H1 (cell line): Measurements from ENCODE around the gene BTG2. TPM values are rescaled to one million over a fixed set of nuclear protein-coding genes. Genes with fewer than 3 reads are reported as not detected.

Experiments
- CTCF ChIA-PET: fragments of 300-600 bp; sonication (Branson Sonifier 250); formaldehyde crosslinking; loops from one replicate; lab custom pipeline; 2021; ENCODE audit not compliant: partially characterized antibody; lab: Charles Lee
- POLR2A ChIA-PET: fragments of 300-600 bp; sonication (Branson Sonifier 250); formaldehyde crosslinking; loops from one replicate; lab custom pipeline; 2021; ENCODE audit warnings: inconsistent platforms; ENCODE audit not compliant: partially characterized antibody; lab: Charles Lee
- DNase-seq, 2 experiments: peaks; one replicate each; pipeline versions ENCODE4 v3.0.0 to v3.0.0-alpha.2; 2010 to 2022; ENCODE audit warnings: low spot score in 2 of 2, low read depth in 1 of 2, mixed read lengths in 1 of 2
- FAIRE-seq: peaks from 2 replicates; lab custom pipeline; 2011; peaks lifted over from hg19 to GRCh38; lab: Jason Lieb, UNC
- H2AFZ ChIP-seq: 2 replicates; pipeline ENCODE4 v1.8.1; 2012; ENCODE audit warnings: low read length, inconsistent platforms
- H2AK5ac ChIP-seq: 2 replicates; pipeline ENCODE4 v1.6.1; 2013; ENCODE audit warnings: low read depth, low read length
- H2BK120ac ChIP-seq: replicated peaks from 2 replicates; pipeline ENCODE3; 2013; ENCODE audit warnings: low read depth, low read length, inconsistent platforms
- H2BK12ac ChIP-seq: 2 replicates; pipeline ENCODE4 v1.6.1; 2013; ENCODE audit warnings: low read depth, low read length
- H2BK15ac ChIP-seq: 2 replicates; pipeline ENCODE4 v1.6.1; 2013; ENCODE audit warnings: low read length
- H2BK20ac ChIP-seq: 2 replicates; pipeline ENCODE4 v1.6.1; 2013; ENCODE audit warnings: low read length
- H2BK5ac ChIP-seq: 2 replicates; pipeline ENCODE4 v1.6.1; 2013; ENCODE audit warnings: low read depth, low read length
- H3K14ac ChIP-seq: 2 replicates; pipeline ENCODE4 v1.6.1; 2013; ENCODE audit warnings: inconsistent platforms; ENCODE audit not compliant: insufficient read length
- H3K18ac ChIP-seq: 2 replicates; pipeline ENCODE4 v1.6.1; 2013; ENCODE audit warnings: low read length; ENCODE audit errors: extremely low read depth
- H3K23ac ChIP-seq: 2 replicates; pipeline ENCODE4 v1.6.1; 2013; ENCODE audit warnings: inconsistent platforms; ENCODE audit not compliant: insufficient read length
- H3K23me2 ChIP-seq: 2 replicates; pipeline ENCODE4 v1.6.1; 2013; ENCODE audit warnings: low read depth, low read length
- H3K27ac ChIP-seq: 2 replicates; pipeline ENCODE4 v1.6.1; 2011; ENCODE audit warnings: low read depth, low read length, inconsistent platforms
- H3K27me3 ChIP-seq, 4 experiments: replicated peaks in 1 of 4; 1 replicate in 1 of 4; 2 replicates in 3 of 4; pipeline versions ENCODE4 v1.6.1 to v1.8.1; 2011 to 2013; ENCODE audit warnings: low read length in 3 of 4, mild to moderate bottlenecking in 3 of 4, inconsistent platforms in 2 of 4, mixed read lengths in 2 of 4, moderate library complexity in 1 of 4; ENCODE audit not compliant: control insufficient read depth in 3 of 4, insufficient read depth in 3 of 4; ENCODE audit errors: extremely low read depth in 1 of 4
- H3K36me3 ChIP-seq, 4 experiments: 2 replicates each; pipeline versions ENCODE4 v1.6.1 to v1.8.1; 2011 to 2013; ENCODE audit warnings: mild to moderate bottlenecking in 4 of 4, low read length in 3 of 4, moderate library complexity in 2 of 4, control low read depth in 1 of 4, inconsistent platforms in 1 of 4; ENCODE audit not compliant: insufficient read depth in 4 of 4, control insufficient read depth in 2 of 4
- H3K4ac ChIP-seq: replicated peaks from 2 replicates; pipeline ENCODE3; 2013; ENCODE audit warnings: low read length, low read depth, mixed read lengths, inconsistent platforms; ENCODE audit not compliant: insufficient read length
- H3K4me1 ChIP-seq, 4 experiments: replicated peaks in 1 of 4; 1 replicate in 1 of 4; 2 replicates in 3 of 4; pipeline versions ENCODE4 v1.6.1 to v1.8.1; 2011 to 2013; ENCODE audit warnings: low read length in 3 of 4, inconsistent platforms in 2 of 4, mixed read lengths in 1 of 4; ENCODE audit not compliant: insufficient read depth in 4 of 4, control insufficient read depth in 3 of 4
- H3K4me2 ChIP-seq, 2 experiments: 2 replicates each; pipeline versions ENCODE4 v1.6.1 to v1.8.1; 2011 to 2013; ENCODE audit warnings: low read depth in 2 of 2, low read length in 2 of 2, control low read depth in 1 of 2, inconsistent platforms in 1 of 2, mild to moderate bottlenecking in 1 of 2; ENCODE audit not compliant: insufficient read depth in 1 of 2
- H3K4me3 ChIP-seq, 4 experiments: fragments of 200-600, 300-600 bp in 1 of 4; sonication (generic), shearing (Covaris generic), sonication (Bioruptor Twin) in 1 of 4; 2 replicates each; pipeline versions ENCODE4 v1.5.1 to v1.8.1; 2011 to 2016; ENCODE audit warnings: low read length in 4 of 4, low read depth in 3 of 4, control low read depth in 2 of 4, inconsistent platforms in 2 of 4, mild to moderate bottlenecking in 2 of 4, mixed read lengths in 1 of 4, moderate library complexity in 1 of 4; ENCODE audit not compliant: insufficient read depth in 2 of 4; ENCODE audit errors: extremely low read depth in 1 of 4
- H3K56ac ChIP-seq: replicated peaks from 2 replicates; pipeline ENCODE3; 2013; ENCODE audit warnings: low read depth, mild to moderate bottlenecking, mixed read lengths, low read length, inconsistent platforms; ENCODE audit not compliant: insufficient read length
- H3K79me1 ChIP-seq: 2 replicates; pipeline ENCODE4 v1.6.1; 2013; ENCODE audit warnings: low read depth, low read length, control low read depth
- H3K79me2 ChIP-seq, 2 experiments: 2 replicates each; pipeline versions ENCODE4 v1.6.1 to v1.8.1; 2012 to 2013; ENCODE audit warnings: low read length in 2 of 2, mild to moderate bottlenecking in 2 of 2, inconsistent platforms in 1 of 2; ENCODE audit not compliant: insufficient read depth in 2 of 2, control insufficient read depth in 1 of 2
- H3K9ac ChIP-seq, 4 experiments: replicated peaks in 1 of 4; 1 replicate in 1 of 4; 2 replicates in 3 of 4; pipeline versions ENCODE4 v1.6.1 to v1.8.1; 2011 to 2013; ENCODE audit warnings: low read depth in 3 of 4, low read length in 3 of 4, control low read depth in 2 of 4, mild to moderate bottlenecking in 2 of 4, moderate library complexity in 2 of 4, inconsistent platforms in 1 of 4; ENCODE audit errors: extremely low read depth in 1 of 4
- H3K9me3 ChIP-seq, 2 experiments: 2 replicates each; pipeline versions ENCODE4 v1.6.1 to v1.8.1; 2012 to 2013; ENCODE audit warnings: mild to moderate bottlenecking in 2 of 2, moderate library complexity in 2 of 2, control low read depth in 1 of 2, inconsistent platforms in 1 of 2, low read depth in 1 of 2, low read length in 1 of 2, mixed read lengths in 1 of 2; ENCODE audit not compliant: insufficient read depth in 2 of 2
- H4K20me1 ChIP-seq, 2 experiments: replicated peaks in 1 of 2; 2 replicates each; pipeline versions ENCODE3 to v1.8.1; 2011 to 2013; ENCODE audit warnings: inconsistent platforms in 2 of 2, low read length in 2 of 2, mild to moderate bottlenecking in 1 of 2; ENCODE audit not compliant: insufficient read depth in 2 of 2, control insufficient read depth in 1 of 2
- H4K5ac ChIP-seq: 2 replicates; pipeline ENCODE4 v1.6.1; 2013; ENCODE audit warnings: low read length, low read depth, mixed read lengths, inconsistent platforms; ENCODE audit not compliant: insufficient read length
- H4K8ac ChIP-seq: 2 replicates; pipeline ENCODE4 v1.8.0; 2013; ENCODE audit warnings: mild to moderate bottlenecking, moderate library complexity, low read length, inconsistent platforms; ENCODE audit not compliant: insufficient read depth; ENCODE audit errors: extremely low read depth
- H4K91ac ChIP-seq: replicated peaks from 2 replicates; pipeline ENCODE3; 2013; ENCODE audit warnings: low read length, mixed read lengths, inconsistent platforms; ENCODE audit not compliant: insufficient read length
- ATF3 ChIP-seq: IDR thresholded peaks from 2 replicates; pipeline ENCODE4 v1.6.1; 2011; ENCODE audit warnings: low read depth, mild to moderate bottlenecking, low read length; ENCODE audit not compliant: insufficient read depth
- BACH1 ChIP-seq: IDR thresholded peaks from 2 replicates; pipeline ENCODE4 v1.6.1; 2012; ENCODE audit warnings: low read length, improper control_type of control experiment
- BRCA1 ChIP-seq: IDR thresholded peaks from 2 replicates; pipeline ENCODE4 v1.6.1; 2012; ENCODE audit warnings: low read depth, low read length, improper control_type of control experiment
- CREB1 ChIP-seq: IDR thresholded peaks from 2 replicates; pipeline ENCODE4 v1.6.1; 2012; ENCODE audit warnings: inconsistent platforms
- CTCF ChIP-seq, 3 experiments: IDR thresholded peaks; 1 replicate in 2 of 3; 2 replicates in 1 of 3; pipeline versions ENCODE4 v1.5.1 to v1.6.1; 2011; ENCODE audit warnings: low read length in 3 of 3, mild to moderate bottlenecking in 3 of 3, inconsistent platforms in 2 of 3, low read depth in 1 of 3, moderate library complexity in 1 of 3; ENCODE audit not compliant: insufficient read depth in 1 of 3; ENCODE audit errors: control extremely low read depth in 1 of 3
- JUND ChIP-seq: IDR thresholded peaks from 2 replicates; pipeline ENCODE4 v1.6.1; 2011; ENCODE audit warnings: mild to moderate bottlenecking, improper control_type of control experiment, low read length
- SUZ12 ChIP-seq: fragments of 200-600 bp; sonication (generic); IDR thresholded peaks from 2 replicates; pipeline ENCODE4 v1.6.1; 2012; ENCODE audit warnings: mild to moderate bottlenecking, inconsistent platforms, low read length, moderate library complexity, mixed read lengths
- TAF1 ChIP-seq: IDR thresholded peaks from 2 replicates; pipeline ENCODE4 v1.6.1; 2011; ENCODE audit warnings: mild to moderate bottlenecking, low read depth, low read length
- TAF7 ChIP-seq: optimal IDR thresholded peaks from 2 replicates; pipeline ENCODE3; 2011; ENCODE audit warnings: low read depth, mild to moderate bottlenecking, inconsistent platforms, low read length, moderate library complexity, borderline replicate concordance
- polyA plus RNA-seq, 7 experiments: library from polyadenylated mRNA; depleted of rRNA in 3 of 7; stranded (reverse) in 5 of 7; unstranded in 2 of 7; fragments of >200 nt in 5 of 7; fragments of 200-250 nt in 2 of 7; gene quantifications; 1 replicate in 5 of 7; 2 replicates in 1 of 7; 4 replicates in 1 of 7; pipeline versions ENCODE4 v1.2.1 to v1.2.3, GENCODE V29; 2011 to 2013; ENCODE audit warnings: missing spikeins in 2 of 7, mixed read lengths in 2 of 7
- total RNA-seq: library from RNA; stranded (reverse); fragmentation: NEBNext Ultra II Directional; extraction: Animal tissue kit (Norgen Biotek cat#: 25700); gene quantifications from 2 replicates; pipeline ENCODE4 v1.2.1, GENCODE V29; 2021

The BTG2 gene
- total and polyA plus RNA-seq, 2 of the 8 experiments (the other 6 are each of a cell fraction or from before 2014, with no cell fraction given), result 4.8 to 11.0 TPM

GRCh38 chr1:203301331-203301668 lies 4.0 kb upstream of the BTG2 start:
- Histone ChIP-seq H2BK120ac (no peak overlapping the region), H2AK5ac (no peak overlapping the region), H3K23ac (no peak overlapping the region), H3K56ac (no peak overlapping the region), H3K9ac (no peak overlapping the region), H2BK15ac (no peak overlapping the region), H4K91ac (no peak overlapping the region), H3K4me2 (no peak overlapping the region), H4K8ac (no peak overlapping the region), H3K14ac (no peak overlapping the region), H4K20me1 (peaks cover 0 to 1% of the 10 kb centered on the region in 2 experiments), H2BK20ac (no peak overlapping the region), H2BK12ac (no peak overlapping the region), H3K4ac (no peak overlapping the region), H3K27me3 (peaks cover 20 to 53% (median 43%) of the 10 kb centered on the region in 4 experiments), H3K79me1 (no peaks in the 10 kb centered on the region), H3K4me1 (peaks cover 0 to 12% (median 5%) of the 10 kb centered on the region in 4 experiments; a peak in 5 of 7 replicates), H2BK5ac (no peak overlapping the region), H3K9me3 (no peaks in the 10 kb centered on the region), H3K79me2 (no peaks in the 10 kb centered on the region), H3K4me3 (no peak overlapping the region), H3K27ac (no peak overlapping the region), H3K23me2 (peaks cover 12% of the 10 kb centered on the region), H2AFZ (no peak overlapping the region), H4K5ac (no peak overlapping the region)
- no peak for FAIRE-seq
- POLR2A ChIA-PET, result no interaction called here
- TF ChIP-seq JUND, result no peak
- TF ChIP-seq BACH1, result no peak
- TF ChIP-seq TAF7, result no peak
- TF ChIP-seq ATF3, result no peak
- TF ChIP-seq BRCA1, result no peak
- no peak for TF ChIP-seq CREB1
- TF ChIP-seq SUZ12, result no peak
- no peak for TF ChIP-seq TAF1
- no peak for TF ChIP-seq CTCF (IDR thresholded peaks at IDR 0.05; ENCODE audit: control extremely low read depth in 1 of 3, insufficient read depth in 1 of 3, low read depth in 1 of 3, low read length in 3 of 3)
- TF ChIP-seq, all 59 proteins: peak for 0
- no peak for DNase-seq
- Histone ChIP-seq H3K18ac (no peak overlapping the region), H3K36me3 (no peaks in the 10 kb centered on the region)
- CTCF ChIA-PET, result no interaction called here
